HG02610 (cell line): ENCODE data around the gene NR4A1.

Experiments
- ATAC-seq: cut with Tn5 transposase; IDR thresholded peaks from one replicate; pipeline ENCODE4 v1.9.1; 2021; ENCODE audit warnings: mild to moderate bottlenecking, moderate library complexity; ENCODE audit not compliant: unreplicated experiment

Gene NR4A1

GRCh38 chr12:52038447-52038846 is 12.8 kb upstream of the NR4A1 start:
- no peak for ATAC-seq

GRCh38 chr12:52041035-52041434 is 10.2 kb upstream of the NR4A1 start:
- ATAC-seq, result no peak

GRCh38 chr12:52041695-52042123 is 9.5 kb upstream of the NR4A1 start:
- ATAC-seq, result no peak

DNA sequence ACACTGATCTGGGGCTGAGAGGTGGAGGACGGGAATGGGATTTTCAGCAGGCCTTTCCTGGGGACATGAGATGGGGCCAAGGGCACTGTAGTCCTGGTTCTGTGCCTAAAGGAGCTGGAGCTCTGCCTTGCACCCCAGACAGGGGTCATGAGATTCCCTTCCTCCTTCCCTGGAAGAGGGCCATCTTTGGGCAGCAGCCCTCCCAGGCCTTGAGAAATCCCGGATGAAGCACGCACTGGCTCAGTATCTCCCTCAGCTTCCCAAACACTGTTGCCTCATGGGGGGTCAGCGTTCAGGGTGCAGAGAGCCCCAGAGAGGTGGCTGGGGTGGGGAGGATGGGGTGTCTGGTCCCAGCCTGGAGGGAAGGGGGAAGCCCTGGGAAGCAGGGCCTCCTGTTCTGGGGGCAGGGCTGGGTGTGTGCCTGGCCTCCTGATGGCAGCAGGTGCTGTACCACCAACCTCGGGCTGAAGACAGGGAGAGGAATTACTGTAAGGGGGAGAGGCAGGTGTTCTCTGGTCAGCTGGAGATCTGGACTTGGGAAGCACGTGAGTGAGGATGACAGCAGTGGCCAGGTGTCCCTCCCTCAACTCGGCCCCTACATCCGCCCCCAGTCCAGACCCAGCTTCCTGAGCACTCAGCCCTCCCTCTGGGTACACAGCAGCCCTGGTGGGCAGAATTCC is 8.4 kb upstream of the NR4A1 start:
- ATAC-seq, result no peak

GRCh38 chr12:52043386-52044212 is 7.6 kb upstream of the NR4A1 start:
- no peak for ATAC-seq

- no peak for ATAC-seq
Measured at GRCh38 chr12:52044292-52044983, 6.8 kb upstream of the NR4A1 start.

DNA sequence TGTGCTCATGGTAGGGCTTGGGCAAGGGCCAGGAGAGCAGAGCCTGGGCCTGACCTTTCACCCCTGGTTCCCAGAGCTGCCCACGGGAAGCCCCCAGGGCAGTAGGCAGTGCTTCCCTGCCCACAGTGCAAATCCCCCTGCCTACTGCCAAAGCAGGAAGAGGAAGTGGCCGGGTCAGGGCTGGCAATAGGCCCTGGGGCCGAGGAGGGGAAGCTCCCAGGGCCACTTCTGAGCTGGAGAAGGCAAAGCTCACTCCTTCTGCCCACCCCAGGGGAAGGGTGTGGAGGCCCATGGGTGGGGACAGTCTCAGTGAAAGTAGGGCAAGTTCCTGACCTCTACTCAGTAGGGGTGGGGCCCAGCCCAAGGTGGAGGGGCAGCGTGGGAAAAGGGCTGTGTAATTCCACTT is 5.4 kb upstream of the NR4A1 start:
- no peak for ATAC-seq

- ATAC-seq, result no peak
Measured at GRCh38 chr12:52046859-52047258, 4.4 kb upstream of the NR4A1 start.

DNA sequence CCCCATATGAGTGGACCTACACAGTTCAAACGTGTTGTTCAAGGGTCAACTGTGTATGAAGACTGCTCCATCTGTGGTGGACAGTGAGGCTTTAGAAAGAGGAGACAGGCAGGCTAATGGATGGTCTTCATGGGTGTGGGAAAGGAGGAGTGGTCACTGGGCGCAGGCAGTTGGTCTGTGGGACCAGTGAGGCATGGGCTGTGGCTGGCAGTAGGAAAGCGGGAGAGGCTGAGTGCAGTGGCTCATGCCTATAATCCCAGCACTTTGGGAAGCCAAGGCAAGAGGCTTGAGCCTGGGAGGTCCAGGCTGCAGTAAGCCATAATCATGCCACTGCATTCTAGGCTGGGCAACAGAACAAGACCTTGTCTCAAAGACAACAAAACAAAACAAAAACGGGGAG is 2.0 kb upstream of the NR4A1 start:
- ATAC-seq, result no peak

- no peak for ATAC-seq
Measured at GRCh38 chr12:52049688-52050087, 1.6 kb upstream of the NR4A1 start.

- ATAC-seq, result no peak
Measured at GRCh38 chr12:52050116-52050757, 1.0 kb upstream of the NR4A1 start.

GRCh38 chr12:52052468-52053186 is 1.4 kb downstream of the NR4A1 start:
- ATAC-seq, result no peak

DNA sequence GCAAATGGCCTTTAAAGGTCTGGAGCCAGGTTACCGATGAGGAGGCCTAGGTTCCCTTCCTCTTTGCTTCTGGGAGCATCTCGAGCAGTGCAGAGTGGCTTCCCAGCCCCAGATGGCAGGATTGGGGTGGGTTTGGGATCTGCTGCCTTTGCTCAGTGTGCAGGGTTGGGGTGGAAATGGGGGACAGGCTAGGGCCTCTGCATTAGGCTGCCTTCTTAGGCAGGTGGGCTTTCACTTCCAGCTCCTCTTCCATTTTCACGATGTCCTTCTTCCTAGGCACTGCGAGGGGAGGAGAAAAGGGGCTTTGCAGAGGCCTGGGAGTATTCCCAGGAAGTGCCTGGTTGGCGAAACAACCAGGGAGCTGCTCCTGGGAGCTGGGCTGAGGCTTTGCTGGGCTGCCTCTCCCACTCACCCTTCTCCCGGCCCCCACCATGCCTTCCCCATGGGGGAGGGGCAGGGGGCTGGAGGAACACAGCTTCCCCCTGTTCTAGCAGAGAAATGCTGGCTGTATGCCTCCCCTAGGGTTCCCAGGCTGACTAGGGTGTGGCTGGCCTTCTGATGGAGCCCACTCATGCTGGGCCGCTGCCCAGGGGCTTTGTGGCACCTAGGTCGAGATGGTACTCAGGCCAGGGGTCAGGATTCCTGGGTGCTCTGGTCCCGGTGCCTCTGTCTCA is 2.4 kb downstream of the NR4A1 start:
- ATAC-seq, result no peak

- no peak for ATAC-seq
Measured at GRCh38 chr12:52054231-52054832, 3.1 kb downstream of the NR4A1 start.

DNA sequence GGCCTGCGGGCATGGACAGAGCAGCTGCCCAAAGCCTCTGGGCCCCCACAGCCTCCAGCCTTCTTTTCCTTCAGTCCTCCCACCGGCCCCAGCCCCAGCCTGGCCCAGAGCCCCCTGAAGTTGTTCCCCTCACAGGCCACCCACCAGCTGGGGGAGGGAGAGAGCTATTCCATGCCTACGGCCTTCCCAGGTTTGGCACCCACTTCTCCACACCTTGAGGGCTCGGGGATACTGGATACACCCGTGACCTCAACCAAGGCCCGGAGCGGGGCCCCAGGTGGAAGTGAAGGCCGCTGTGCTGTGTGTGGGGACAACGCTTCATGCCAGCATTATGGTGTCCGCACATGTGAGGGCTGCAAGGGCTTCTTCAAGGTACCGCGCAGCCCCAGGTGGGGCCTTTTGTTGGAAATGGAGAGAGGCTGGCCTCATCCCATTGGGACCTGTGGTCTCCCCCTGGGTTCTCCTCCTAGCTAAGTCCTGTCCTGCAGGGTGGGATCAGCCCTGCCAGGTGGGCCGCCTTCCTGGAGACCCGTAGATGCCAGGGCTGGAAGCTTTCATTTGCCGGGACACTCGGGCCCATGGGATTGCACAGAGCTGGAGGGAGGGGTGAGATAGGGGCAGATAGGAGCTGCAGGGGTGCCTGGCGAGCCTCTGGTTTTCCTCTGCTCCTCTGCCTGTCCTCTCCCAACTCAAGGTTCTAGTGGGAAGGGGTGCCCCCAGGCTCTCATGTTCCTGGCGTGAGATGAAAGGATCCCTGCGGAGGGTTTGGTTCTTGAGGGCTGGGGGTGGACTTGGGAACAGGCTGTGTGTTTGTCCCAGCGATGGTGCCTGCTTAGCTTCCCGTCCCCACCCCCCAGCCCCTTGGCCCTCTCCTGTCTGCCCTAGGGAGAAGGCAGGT is 3.8 kb downstream of the NR4A1 start:
- ATAC-seq, result no peak

DNA sequence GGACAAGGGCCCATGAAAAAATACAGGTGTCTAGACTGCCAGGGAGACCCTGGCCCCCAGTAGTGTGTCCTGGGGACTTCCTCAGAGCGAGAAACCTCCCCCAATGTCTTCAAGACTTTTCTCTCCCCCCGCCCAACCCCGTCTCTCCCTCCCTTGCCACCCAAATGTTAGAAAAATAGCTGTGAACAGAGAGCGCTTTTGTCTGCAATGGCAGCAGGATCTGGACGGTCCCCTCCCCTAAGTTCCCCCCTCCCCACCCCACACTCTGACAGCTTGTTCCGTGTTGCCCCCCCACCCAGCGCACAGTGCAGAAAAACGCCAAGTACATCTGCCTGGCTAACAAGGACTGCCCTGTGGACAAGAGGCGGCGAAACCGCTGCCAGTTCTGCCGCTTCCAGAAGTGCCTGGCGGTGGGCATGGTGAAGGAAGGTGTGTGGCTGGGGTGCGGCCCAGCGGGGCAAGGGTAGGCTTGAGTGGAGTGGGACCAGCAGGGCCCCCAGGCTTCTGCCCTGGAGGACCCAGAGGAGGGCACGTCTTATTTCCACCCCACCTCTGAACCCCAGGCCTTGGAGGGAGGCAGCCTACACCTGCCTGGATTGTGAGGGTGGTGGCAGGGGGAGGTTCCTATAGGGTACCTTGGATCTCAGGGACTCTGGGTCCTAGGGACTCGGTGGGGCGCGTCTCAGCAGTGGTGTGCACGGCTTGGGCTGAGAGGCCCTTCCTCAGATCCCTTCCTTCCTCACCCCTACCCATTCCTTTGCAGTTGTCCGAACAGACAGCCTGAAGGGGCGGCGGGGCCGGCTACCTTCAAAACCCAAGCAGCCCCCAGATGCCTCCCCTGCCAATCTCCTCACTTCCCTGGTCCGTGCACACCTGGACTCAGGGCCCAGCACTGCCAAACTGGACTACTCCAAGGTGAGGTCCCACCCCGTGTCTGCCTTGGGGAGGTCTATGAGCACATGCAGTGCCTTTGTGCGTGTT is 4.8 kb downstream of the NR4A1 start:
- no peak for ATAC-seq

GRCh38 chr12:52056801-52057637 is 5.8 kb downstream of the NR4A1 start:
- no peak for ATAC-seq
